ENCODE measurements around the gene HPSE2. TPM values are rescaled to one million over a fixed set of nuclear protein-coding genes. Genes with fewer than 3 reads are reported as not detected.

HPSE2 gene
- total RNA-seq, 1 donor from 2014 or later: 10.6 TPM

GRCh38 chr10:99125879-99126278 lies 109.8 kb downstream of the HPSE2 start:
- Histone ChIP-seq H3K27ac (no peak overlapping the region), H3K9me3 (no peaks in the 10 kb centered on the region), H3K36me3 (no peaks in the 10 kb centered on the region), H3K4me1 (no peaks in the 10 kb centered on the region), H3K27me3 (no peaks in the 10 kb centered on the region), H3K4me3 (no peak overlapping the region)
- DNase-seq (ENCODE audit: extremely low spot score in 2 of 2): no peak
- TF ChIP-seq CTCF (IDR thresholded peaks at IDR 0.05): no peak
- TF ChIP-seq POLR2A (IDR thresholded peaks at IDR 0.05): no peak
- TF ChIP-seq POLR2AphosphoS5 (IDR thresholded peaks at IDR 0.05; ENCODE audit: insufficient read depth in 1 of 2, low read depth in 1 of 2): no peak
- intact Hi-C loops (cut with DNase I): no loop called here

GRCh38 chr10:99124376-99124775 lies 111.3 kb downstream of the HPSE2 start:
- Histone ChIP-seq H3K27ac (no peak overlapping the region), H3K4me3 (no peak overlapping the region), H3K27me3 (no peaks in the 10 kb centered on the region), H3K36me3 (no peaks in the 10 kb centered on the region), H3K4me1 (no peaks in the 10 kb centered on the region), H3K9me3 (no peaks in the 10 kb centered on the region)
- TF ChIP-seq POLR2AphosphoS5 (IDR thresholded peaks at IDR 0.05; ENCODE audit: insufficient read depth in 1 of 2, low read depth in 1 of 2) (no peak), CTCF (IDR thresholded peaks at IDR 0.05) (no peak), POLR2A (IDR thresholded peaks at IDR 0.05) (no peak)
- intact Hi-C loops (cut with DNase I): no loop called here
- DNase-seq (ENCODE audit: extremely low spot score in 2 of 2): no peak

- TF ChIP-seq POLR2A (IDR thresholded peaks at IDR 0.05): no peak
- TF ChIP-seq POLR2AphosphoS5 (IDR thresholded peaks at IDR 0.05; ENCODE audit: insufficient read depth in 1 of 2, low read depth in 1 of 2): no peak
- TF ChIP-seq CTCF (IDR thresholded peaks at IDR 0.05): no peak
- Histone ChIP-seq H3K36me3 (no peaks in the 10 kb centered on the region), H3K27ac (no peak overlapping the region), H3K9me3 (no peaks in the 10 kb centered on the region), H3K27me3 (no peaks in the 10 kb centered on the region), H3K4me1 (no peaks in the 10 kb centered on the region), H3K4me3 (no peak overlapping the region)
- no peak for DNase-seq (ENCODE audit: extremely low spot score in 2 of 2)
- intact Hi-C loops (cut with DNase I): no loop called here
These were observed 111.8 kb downstream of the HPSE2 start for GRCh38 chr10:99123851-99124250.

GRCh38 chr10:99123336-99123735 lies 112.3 kb downstream of the HPSE2 start:
- DNase-seq (ENCODE audit: extremely low spot score in 2 of 2): no peak
- H3K27ac ChIP-seq: no peak overlapping the region
- intact Hi-C loops (cut with DNase I): no loop called here
- no peak overlapping the region for H3K4me3 ChIP-seq
- no peaks in the 10 kb centered on the region for H3K36me3 ChIP-seq
- H3K4me1 ChIP-seq: no peaks in the 10 kb centered on the region
- TF ChIP-seq POLR2A (IDR thresholded peaks at IDR 0.05) (no peak), POLR2AphosphoS5 (IDR thresholded peaks at IDR 0.05; ENCODE audit: insufficient read depth in 1 of 2, low read depth in 1 of 2) (no peak), CTCF (IDR thresholded peaks at IDR 0.05) (no peak)
- H3K27me3 ChIP-seq: no peaks in the 10 kb centered on the region
- no peaks in the 10 kb centered on the region for H3K9me3 ChIP-seq

DNA sequence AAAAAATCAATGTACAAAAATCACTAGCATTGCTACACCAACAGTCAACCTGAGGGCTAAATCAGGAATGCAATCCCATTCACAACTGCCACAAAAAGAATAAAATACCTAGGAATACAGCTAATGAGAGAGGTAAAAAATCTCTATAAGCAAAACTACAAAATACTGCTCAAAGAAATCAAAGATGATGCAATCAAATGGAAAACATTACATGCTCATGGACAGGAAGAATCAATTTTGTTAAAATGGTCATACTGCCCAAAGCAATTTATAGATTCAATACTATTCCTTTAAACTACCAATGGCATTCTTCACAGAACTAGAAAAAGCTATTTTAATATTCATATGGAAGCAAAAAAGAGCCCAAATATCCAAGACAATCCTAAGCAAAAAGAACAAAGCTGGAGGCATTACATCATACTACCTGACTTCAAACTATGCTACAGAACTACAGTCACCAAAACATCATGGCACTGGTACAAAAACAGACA lies 116.3 kb downstream of the HPSE2 start:
- intact Hi-C loops (cut with DNase I): no loop called here
- DNase-seq (ENCODE audit: extremely low spot score in 2 of 2): no peak
- Histone ChIP-seq H3K27me3 (no peaks in the 10 kb centered on the region), H3K36me3 (no peaks in the 10 kb centered on the region), H3K9me3 (no peaks in the 10 kb centered on the region), H3K4me1 (no peaks in the 10 kb centered on the region), H3K27ac (no peak overlapping the region), H3K4me3 (no peak overlapping the region)
- no peak for TF ChIP-seq POLR2AphosphoS5 (IDR thresholded peaks at IDR 0.05; ENCODE audit: insufficient read depth in 1 of 2, low read depth in 1 of 2)
- no peak for TF ChIP-seq CTCF (IDR thresholded peaks at IDR 0.05)
- no peak for TF ChIP-seq POLR2A (IDR thresholded peaks at IDR 0.05)

Measured in vagina (tissue), 2 donors.